Ishikawa (cell line): Measurements from ENCODE around the gene KDM4B.

Source experiments
- CEBPB ChIP-seq: IDR thresholded peaks from 2 replicates; pipeline ENCODE4 v1.6.1; 2012
- CREB1 ChIP-seq: IDR thresholded peaks from 2 replicates; pipeline ENCODE4 v1.6.1; 2012; ENCODE audit warnings: low read depth
- EGR1 ChIP-seq: IDR thresholded peaks from 2 replicates; pipeline ENCODE4 v1.6.1; 2012
- EP300 ChIP-seq: IDR thresholded peaks from 2 replicates; pipeline ENCODE4 v1.6.1; 2012; ENCODE audit warnings: borderline replicate concordance
- FOXM1 ChIP-seq: IDR thresholded peaks from 2 replicates; pipeline ENCODE4 v1.6.1; 2012; ENCODE audit warnings: low read depth, borderline replicate concordance
- NFIC ChIP-seq: IDR thresholded peaks from 2 replicates; pipeline ENCODE4 v1.6.1; 2012
- RAD21 ChIP-seq: IDR thresholded peaks from 2 replicates; pipeline ENCODE4 v1.6.1; 2012; ENCODE audit warnings: low read depth
- TAF1 ChIP-seq: IDR thresholded peaks from 2 replicates; pipeline ENCODE4 v1.6.1; 2012; ENCODE audit warnings: low read depth, mild to moderate bottlenecking
- TCF12 ChIP-seq: IDR thresholded peaks from 2 replicates; pipeline ENCODE4 v1.6.1; 2012; ENCODE audit warnings: low read depth
- TEAD4 ChIP-seq: IDR thresholded peaks from 2 replicates; pipeline ENCODE4 v1.6.1; 2012
- YY1 ChIP-seq: IDR thresholded peaks from 2 replicates; pipeline ENCODE4 v1.6.1; 2012; ENCODE audit warnings: low read depth
- ZBTB7A ChIP-seq: IDR thresholded peaks from 2 replicates; pipeline ENCODE4 v1.6.1; 2012; ENCODE audit warnings: low read depth
- TF ChIP-seq, protein P1 (sequence below): IDR thresholded peaks from 2 replicates; pipeline ENCODE4 v1.6.1; 2012; ENCODE audit warnings: low read depth, mild to moderate bottlenecking
- TF ChIP-seq, protein P2 (sequence below): IDR thresholded peaks from 2 replicates; pipeline ENCODE4 v1.6.1; 2012
- TF ChIP-seq, protein P3 (sequence below): IDR thresholded peaks from 2 replicates; pipeline ENCODE4 v1.6.1; 2012

KDM4B gene

DNA sequence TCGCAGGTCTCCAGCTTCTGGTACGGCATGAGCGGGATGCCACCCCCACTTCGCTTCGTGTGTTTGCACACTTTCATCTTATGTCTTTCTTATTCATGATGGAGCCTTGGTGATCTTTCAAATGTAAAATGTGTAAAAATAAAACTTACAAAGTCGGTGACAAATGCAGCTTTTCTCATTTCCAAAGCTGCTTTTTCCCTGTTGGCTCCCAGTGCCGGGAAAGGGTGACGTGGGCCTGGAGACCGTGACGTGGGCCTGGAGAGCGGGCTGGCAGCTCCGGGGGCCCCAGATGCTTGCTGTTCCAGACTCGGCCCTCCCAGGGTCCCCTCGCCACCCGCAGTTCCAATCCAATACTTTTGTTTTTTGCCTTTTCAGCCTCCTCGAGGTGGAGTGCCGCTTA, 101.4 kb downstream of the KDM4B start:
- TF ChIP-seq EGR1 (no peak), FOXM1 (no peak), CEBPB (no peak), YY1 (no peak), EP300 (no peak), TCF12 (no peak), TAF1 (no peak), CREB1 (no peak), TEAD4 (no peak), ZBTB7A (no peak), RAD21 (no peak), NFIC (no peak)
- TF ChIP-seq, protein P1, sequence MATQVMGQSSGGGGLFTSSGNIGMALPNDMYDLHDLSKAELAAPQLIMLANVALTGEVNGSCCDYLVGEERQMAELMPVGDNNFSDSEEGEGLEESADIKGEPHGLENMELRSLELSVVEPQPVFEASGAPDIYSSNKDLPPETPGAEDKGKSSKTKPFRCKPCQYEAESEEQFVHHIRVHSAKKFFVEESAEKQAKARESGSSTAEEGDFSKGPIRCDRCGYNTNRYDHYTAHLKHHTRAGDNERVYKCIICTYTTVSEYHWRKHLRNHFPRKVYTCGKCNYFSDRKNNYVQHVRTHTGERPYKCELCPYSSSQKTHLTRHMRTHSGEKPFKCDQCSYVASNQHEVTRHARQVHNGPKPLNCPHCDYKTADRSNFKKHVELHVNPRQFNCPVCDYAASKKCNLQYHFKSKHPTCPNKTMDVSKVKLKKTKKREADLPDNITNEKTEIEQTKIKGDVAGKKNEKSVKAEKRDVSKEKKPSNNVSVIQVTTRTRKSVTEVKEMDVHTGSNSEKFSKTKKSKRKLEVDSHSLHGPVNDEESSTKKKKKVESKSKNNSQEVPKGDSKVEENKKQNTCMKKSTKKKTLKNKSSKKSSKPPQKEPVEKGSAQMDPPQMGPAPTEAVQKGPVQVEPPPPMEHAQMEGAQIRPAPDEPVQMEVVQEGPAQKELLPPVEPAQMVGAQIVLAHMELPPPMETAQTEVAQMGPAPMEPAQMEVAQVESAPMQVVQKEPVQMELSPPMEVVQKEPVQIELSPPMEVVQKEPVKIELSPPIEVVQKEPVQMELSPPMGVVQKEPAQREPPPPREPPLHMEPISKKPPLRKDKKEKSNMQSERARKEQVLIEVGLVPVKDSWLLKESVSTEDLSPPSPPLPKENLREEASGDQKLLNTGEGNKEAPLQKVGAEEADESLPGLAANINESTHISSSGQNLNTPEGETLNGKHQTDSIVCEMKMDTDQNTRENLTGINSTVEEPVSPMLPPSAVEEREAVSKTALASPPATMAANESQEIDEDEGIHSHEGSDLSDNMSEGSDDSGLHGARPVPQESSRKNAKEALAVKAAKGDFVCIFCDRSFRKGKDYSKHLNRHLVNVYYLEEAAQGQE, result no peak

DNA sequence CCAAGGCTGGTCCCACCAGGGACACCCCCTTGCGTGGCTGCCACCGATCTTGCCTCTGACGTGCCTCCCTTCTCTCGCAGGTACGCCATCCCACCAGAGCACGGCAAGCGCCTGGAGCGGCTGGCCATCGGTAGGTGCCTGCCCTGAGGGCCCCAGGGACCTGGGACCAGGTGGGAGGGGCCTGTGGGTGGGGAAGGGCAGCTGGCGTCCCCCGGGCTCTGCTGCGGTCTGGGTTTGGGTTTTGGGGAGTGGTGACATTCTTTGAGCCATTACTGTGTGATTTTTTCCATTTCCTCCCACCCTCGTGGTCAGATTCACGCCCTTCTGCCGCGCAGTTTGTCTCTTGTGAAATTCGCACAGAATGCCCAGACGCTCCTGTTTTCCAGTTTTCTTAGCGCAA, 102.0 kb downstream of the KDM4B start:
- no peak for TF ChIP-seq YY1
- TF ChIP-seq TEAD4, result no peak
- TF ChIP-seq CREB1, result no peak
- TF ChIP-seq, protein P1, result no peak
- no peak for TF ChIP-seq ZBTB7A
- TF ChIP-seq TAF1, result no peak
- TF ChIP-seq RAD21, result no peak

DNA sequence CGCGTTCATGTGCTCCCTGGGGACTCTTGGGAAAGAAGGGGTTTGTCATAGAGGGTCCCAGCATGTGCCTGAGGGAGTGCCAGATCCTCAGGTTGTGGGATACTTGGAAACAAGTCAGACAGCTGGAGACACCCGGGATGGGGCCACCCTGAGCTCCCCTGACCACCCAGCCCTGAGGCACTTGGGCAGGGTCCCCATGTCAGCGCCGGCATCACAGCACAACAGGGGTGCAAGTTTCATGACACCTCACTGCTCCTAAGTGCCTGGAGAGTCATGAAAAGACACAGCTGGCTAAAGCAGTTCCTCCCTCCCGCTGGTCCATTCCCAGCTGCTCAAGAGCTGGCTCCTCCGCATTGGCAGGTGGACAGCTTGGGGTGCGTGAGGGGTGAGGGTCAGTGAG, 102.7 kb downstream of the KDM4B start:
- TF ChIP-seq ZBTB7A, result no peak
- TF ChIP-seq, protein P2, sequence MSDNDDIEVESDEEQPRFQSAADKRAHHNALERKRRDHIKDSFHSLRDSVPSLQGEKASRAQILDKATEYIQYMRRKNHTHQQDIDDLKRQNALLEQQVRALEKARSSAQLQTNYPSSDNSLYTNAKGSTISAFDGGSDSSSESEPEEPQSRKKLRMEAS, result no peak
- no peak for TF ChIP-seq EGR1
- no peak for TF ChIP-seq TAF1
- TF ChIP-seq, protein P3, sequence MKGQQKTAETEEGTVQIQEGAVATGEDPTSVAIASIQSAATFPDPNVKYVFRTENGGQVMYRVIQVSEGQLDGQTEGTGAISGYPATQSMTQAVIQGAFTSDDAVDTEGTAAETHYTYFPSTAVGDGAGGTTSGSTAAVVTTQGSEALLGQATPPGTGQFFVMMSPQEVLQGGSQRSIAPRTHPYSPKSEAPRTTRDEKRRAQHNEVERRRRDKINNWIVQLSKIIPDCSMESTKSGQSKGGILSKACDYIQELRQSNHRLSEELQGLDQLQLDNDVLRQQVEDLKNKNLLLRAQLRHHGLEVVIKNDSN, result no peak
- no peak for TF ChIP-seq RAD21
- no peak for TF ChIP-seq YY1
- TF ChIP-seq NFIC, result no peak
- TF ChIP-seq TCF12, result no peak
- no peak for TF ChIP-seq TEAD4
- no peak for TF ChIP-seq CREB1
- TF ChIP-seq CEBPB, result no peak
- TF ChIP-seq EP300, result no peak
- no peak for TF ChIP-seq FOXM1
- TF ChIP-seq, protein P1, result no peak

DNA sequence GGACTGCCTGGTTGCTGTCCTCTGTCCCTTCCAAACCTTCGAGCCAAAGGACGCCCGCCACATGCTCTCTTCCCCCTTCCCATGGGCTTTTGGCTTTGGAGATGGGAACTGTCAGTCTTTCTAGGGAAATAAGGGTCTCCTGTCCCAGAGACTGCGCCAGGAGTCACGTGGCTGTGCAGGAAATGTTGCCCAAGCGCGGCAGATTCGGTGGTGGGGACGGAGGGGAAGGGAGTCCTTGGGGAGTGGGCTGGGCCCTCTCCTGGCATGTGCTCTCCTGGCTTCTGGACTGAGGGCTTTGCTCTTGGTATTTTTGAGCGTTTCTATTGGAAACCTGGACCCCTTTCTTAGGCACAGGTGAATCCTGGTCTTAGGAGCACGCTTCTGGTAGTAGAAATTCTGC, 103.2 kb downstream of the KDM4B start:
- TF ChIP-seq TAF1 (no peak), FOXM1 (no peak), TCF12 (no peak), EGR1 (no peak), CEBPB (no peak), NFIC (no peak), RAD21 (no peak), YY1 (no peak), TEAD4 (no peak), EP300 (no peak), CREB1 (no peak)
- TF ChIP-seq, protein P2, result no peak
- TF ChIP-seq, protein P3, result no peak
